GM12873 (cell line): Measurements from ENCODE around the gene TARP.

Experiments
- CTCF ChIP-seq: IDR thresholded peaks from 2 replicates; pipeline ENCODE4 v1.5.1; 2012; ENCODE audit warnings: low read depth, mild to moderate bottlenecking, moderate library complexity, low read length, control low read depth; ENCODE audit not compliant: insufficient read depth; ENCODE audit errors: missing control alignments

The TARP gene

GRCh38 chr7:38310591-38311101 lies 37.2 kb upstream of the TARP start:
- no peak for TF ChIP-seq CTCF

DNA sequence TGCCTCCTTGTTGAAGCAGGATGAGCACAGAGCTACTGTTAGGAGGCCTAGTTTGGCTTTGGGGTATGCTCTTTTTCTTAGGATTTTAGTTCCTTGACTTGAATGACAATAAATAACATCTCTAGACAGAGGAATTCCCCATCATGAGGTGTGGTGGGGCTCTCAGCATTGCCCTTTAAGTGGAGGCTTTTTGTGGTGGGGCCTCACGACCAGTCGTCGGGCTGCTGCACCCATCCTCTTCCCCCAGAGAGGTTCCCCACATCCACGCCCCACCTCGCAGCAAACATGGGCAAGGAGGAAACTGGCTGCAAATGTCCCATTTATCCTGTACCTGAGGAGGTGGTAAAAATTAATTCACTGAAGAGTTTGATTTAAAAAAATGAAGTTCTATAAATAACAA lies 36.1 kb upstream of the TARP start:
- no peak for TF ChIP-seq CTCF

DNA sequence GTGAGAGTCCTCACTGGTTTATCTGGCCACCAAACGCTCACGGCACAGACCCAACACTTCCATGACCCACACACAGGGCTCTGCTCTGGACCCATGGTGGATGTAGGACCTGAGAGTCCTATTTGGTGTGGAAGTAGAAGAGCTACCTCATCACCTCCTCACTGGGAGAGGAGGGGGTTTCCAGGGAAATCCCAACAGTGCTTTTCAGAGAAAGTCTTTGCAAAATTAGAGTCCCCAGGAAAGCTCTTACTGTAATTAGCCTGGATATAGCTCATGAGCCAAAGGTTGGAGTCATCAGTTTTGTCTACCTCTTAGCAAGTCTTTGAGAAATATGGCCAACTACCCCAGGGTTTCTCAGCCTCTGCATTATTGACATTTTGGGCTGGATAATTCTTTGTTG lies 34.7 kb upstream of the TARP start:
- no peak for TF ChIP-seq CTCF

DNA sequence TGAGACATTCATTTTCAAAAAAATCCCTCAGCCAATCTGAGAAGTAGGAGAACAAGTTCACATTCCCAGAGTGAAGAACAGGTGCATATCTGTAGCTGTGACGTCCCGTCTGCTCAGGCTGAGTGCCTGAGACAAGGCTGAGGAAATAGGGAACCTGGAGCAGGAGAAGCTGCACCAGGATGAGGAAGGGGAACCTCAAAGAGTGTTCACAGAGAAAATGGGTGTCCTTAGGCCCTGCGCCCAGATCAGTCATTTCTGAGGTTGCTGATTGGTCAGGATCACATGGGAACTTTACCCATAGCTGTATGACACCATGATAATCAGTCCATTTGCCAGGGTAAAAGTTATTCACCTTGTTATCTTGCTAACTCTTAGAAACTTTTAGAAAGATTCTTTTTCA lies 34.2 kb upstream of the TARP start:
- TF ChIP-seq CTCF: no peak

- no peak for TF ChIP-seq CTCF
These were observed 33.5 kb upstream of the TARP start for GRCh38 chr7:38306914-38307313.

GRCh38 chr7:38306171-38306570 lies 32.7 kb upstream of the TARP start:
- no peak for TF ChIP-seq CTCF

DNA sequence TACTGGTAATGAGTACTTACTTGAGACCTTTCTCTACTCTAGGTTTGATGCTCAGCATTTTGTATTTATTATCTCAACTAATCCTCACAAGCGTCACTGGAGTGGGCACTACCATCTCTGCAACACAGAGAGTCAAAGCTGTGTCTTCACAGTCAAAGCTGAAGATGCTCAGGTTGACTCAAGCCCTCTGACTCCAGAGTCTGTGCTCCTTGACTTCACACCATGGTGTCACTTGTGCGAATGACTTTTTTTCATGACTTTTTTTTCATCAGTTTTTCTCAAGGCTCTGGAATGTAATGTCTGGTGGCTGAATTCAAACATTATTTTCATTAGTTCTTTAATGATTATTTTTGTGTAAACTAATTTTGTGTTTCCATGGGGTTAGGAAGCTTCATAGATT lies 30.4 kb upstream of the TARP start:
- TF ChIP-seq CTCF: no peak
